ENCODE measurements around the gene KLK6.
"Not testable (repeated sequence)": the region's sequence is repeated elsewhere in the genome, so short reads cannot be mapped to it uniquely, and the experiment has no call there.

The KLK6 gene

DNA sequence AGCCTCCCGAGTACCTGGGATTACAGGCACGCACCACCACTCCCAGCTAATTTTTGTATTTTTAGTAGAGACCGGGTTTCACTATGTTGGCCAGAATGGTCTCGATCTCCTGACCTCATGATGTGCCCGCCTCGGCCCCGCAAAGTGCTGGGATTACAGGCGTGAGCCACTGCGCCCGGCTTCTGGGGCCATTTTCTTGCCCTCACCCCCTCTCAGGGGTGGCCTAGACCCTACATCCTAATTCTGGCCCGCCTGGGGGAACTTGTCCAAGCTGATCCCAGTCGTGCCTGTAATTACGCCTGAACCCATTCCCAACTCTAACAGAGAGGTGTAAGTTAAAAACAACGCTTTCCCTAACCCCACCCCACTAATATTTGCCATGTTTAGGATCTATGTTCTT is 15.0 kb upstream of the KLK6 start:
- DNase-seq = not testable (repeated sequence)

GRCh38 chr19:50983625-50984292 is 14.4 kb upstream of the KLK6 start, which contains the start of gene KLK7:
KLK7 (minus strand) TSS chr19:50983917; CDS start chr19:50982399, 1,518 bp downstream.
- DNase-seq = no peak

DNA sequence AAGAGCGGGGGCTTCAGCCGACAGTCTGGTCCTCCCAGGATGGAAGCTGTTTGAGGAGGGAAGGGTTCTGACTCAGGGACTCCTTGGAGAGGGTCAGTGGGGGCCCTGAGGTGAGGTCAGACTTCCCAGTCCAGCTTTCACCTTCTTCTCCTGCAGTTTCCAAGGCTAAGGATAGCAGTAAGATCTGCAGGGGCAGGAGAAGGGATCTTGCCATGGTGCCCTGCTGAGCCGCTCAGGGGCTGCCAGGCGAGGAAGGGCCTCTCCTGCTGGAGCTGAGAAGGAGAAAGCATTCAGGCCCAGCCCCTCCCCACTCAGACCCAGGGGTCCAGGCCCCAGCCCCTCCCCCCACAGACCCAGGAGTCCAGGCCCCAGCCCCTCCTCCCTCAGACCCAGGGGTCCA is 12.8 kb upstream of the KLK6 start:
- DNase-seq = no peak

DNA sequence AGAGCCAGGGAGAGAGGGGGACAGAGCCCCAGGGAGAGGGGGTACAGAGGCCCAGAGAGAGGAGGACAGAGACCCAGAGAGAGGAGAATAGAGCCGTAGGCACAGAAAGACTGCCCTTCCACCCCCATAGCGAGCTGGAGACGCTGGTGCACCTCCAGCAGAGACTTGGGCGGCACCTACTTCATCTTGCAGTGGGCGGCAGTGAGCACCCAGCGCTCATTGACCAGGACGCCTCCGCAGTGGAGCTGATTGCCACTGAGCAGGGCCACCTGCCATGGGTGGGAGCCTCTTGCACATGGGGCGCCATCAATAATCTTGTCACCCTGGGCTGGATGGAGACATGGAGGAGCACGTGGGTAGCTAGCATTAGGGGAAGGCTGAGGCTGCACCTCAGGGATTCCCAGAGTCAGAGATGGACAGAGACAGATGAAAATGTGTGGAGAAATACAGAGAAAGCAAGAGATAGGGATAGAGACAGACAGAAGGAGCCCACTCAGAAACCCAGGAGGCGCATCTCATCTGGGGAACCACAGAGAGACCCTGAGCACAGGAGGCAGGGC is 12.3 kb upstream of the KLK6 start:
- DNase-seq = no peak

DNA sequence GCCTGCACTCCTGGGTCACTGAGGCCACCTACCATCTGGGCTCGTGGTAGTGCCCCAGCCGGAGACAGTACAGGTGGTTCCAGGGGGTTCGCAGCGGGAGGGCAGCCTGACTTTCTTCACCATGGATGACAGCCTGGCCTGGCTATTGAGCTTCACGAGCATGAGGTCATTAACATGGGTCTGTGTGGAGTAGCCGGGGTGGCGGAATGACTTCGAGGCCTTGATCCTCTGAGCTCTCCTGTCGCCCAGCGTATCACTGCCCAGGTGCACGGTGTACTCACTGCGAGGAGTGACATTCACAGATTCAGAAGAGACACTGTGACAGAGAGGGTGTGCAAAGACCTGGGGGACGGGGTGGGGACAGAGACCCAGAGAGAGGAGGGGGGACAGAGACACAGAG is 10.8 kb upstream of the KLK6 start:
- no peak for DNase-seq

GRCh38 chr19:50979758-50980157 is 10.4 kb upstream of the KLK6 start:
- DNase-seq = no peak

DNA sequence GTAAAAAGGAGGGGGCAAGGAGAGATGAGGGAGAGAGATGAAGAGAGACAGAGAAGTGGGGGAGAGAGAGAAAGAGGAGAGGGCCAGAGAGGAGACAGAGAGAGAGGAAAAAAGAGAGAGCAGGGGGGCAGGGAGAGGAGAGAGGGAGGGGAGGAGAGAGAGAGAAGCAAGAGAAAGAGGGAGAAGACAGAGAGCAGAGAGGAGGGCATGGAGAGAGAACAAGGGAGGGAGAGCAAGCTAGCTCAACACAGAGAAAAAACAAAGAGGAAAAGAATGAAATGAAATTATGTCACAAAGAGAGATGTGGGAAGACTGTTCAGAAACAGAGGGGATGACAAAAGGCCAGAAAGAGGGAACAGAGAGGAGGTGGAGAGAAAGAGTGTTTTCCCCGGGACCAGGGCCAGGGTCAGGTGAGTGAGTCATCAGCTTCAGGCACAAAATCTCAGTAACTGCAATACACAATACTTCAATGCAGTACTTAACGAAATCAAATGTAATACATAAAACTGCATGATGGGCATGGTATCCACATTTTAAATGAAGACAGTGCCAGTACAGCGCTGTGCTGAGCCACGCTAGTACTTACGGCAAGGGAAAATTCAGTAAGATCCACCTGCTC is 9.5 kb upstream of the KLK6 start:
- no peak for DNase-seq

GRCh38 chr19:50977626-50978025 is 8.2 kb upstream of the KLK6 start:
- no peak for DNase-seq

GRCh38 chr19:50975766-50976165 is 6.4 kb upstream of the KLK6 start:
- no peak for DNase-seq

DNA sequence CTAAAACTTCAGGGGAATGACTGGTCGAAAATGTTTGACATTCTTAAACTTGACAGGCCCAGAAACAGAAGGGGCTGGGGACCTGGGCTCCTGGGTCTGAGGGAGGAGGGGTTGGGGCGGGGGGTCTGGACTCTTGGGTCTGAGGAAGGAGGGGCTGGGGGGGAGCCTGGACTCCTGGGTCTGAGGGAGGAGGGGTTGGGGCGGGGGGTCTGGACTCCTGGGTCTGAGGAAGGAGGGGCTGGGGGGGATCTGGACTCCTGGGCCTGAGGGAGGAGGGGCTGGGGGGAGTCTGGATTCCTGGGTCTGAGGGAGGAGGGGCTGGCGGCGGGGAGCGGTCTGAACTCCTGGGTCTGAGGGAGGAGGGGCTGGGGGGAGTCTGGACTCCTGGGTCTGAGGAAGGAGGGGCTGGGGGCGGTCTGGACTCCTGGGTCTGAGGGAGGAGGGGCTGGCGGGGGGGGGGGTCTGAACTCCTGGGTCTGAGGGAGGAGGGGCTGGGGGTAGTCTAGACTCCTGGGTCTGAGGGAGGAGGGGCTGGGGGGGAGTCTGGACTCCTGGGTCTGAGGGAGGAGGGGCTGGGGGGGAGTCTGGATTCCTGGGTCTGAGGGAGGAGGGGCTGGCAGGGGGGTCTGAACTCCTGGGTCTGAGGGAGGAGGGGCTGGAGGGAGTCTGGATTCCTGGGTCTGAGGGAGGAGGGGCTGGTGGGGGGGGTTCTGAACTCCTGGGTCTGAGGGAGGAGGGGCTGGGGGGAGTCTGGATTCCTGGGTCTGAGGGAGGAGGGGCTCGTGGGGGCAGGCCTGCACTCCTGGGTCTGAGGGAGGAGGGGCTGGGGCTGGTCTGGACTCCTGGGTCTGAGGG is 5.5 kb upstream of the KLK6 start:
- no peak for DNase-seq

GRCh38 chr19:50972795-50973376 is 3.5 kb upstream of the KLK6 start:
- no peak for DNase-seq

GRCh38 chr19:50969810-50970209 is 419 bp upstream of the KLK6 start:
- not testable (repeated sequence) for DNase-seq

GRCh38 chr19:50968716-50969412 is 527 bp downstream of the KLK6 start:
- DNase-seq = no peak

- DNase-seq = no peak
These were observed 1.3 kb downstream of the KLK6 start for GRCh38 chr19:50967929-50968715.

DNA sequence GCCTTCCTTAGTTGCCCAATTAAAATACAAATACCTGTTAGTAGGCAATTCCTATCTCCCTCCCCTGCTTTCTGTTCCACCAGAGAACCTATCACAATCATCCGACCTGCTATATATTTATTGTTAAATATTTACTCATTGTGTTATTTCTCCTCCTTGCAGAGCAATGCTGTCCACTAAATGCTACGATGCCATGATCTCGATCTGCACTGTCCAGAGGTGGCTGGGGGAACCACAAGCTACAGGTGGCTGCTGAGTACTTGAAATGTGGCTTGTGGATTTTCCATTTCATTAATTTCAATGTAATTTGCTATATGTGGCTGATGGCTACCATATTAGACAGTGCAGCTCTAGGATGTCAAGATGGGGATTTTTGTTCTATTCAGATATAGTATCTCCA is 5.1 kb downstream of the KLK6 start:
- DNase-seq = no peak

- no peak for DNase-seq
These were observed 6.0 kb downstream of the KLK6 start for GRCh38 chr19:50963381-50963780.

GRCh38 chr19:50962245-50962644 is 7.1 kb downstream of the KLK6 start:
- DNase-seq = no peak

- no peak for DNase-seq
These were observed 9.5 kb downstream of the KLK6 start for GRCh38 chr19:50959731-50960500.

- no peak for DNase-seq
These were observed 11.8 kb downstream of the KLK6 start for GRCh38 chr19:50957587-50957986.

GRCh38 chr19:50952910-50953309 is 16.5 kb downstream of the KLK6 start, which contains the start of gene KLK5:
KLK5 (minus strand) TSS chr19:50953038; CDS start chr19:50952657, 381 bp downstream.
- DNase-seq = no peak

DNA sequence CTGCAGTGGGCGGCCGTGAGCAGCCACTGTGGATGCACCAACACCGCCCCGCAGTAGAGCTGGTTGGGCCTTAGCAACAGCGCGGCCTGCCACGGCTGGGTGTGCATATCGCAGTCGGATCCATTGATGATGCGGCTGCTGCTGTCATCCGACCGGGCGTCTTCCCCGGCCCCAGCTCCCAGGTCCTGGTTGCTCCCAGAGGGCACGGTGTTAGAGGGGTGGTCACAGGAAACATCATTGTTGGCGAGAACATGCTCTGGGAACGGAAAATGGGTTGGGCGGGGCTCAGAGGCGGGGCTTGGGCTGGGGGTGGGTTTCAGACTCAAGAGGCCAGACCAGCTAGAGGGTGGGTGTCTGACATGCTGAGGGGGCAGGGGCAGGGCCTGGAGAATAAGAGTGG is 19.5 kb downstream of the KLK6 start:
- DNase-seq = no peak
